ENCODE results near the gene DACH2. TPM values are rescaled to one million over a fixed set of nuclear protein-coding genes. Genes with fewer than 3 reads are reported as not detected.
"Not testable (repeated sequence)": the region's sequence is repeated elsewhere in the genome, so short reads cannot be mapped to it uniquely, and the experiment has no call there.

Gene DACH2
- total RNA-seq, 2 donors from 2014 or later: not detected

- no peaks in the 10 kb centered on the region for H3K4me1 ChIP-seq
- H3K9me3 ChIP-seq: no peaks in the 10 kb centered on the region
- no peak overlapping the region for H3K4me3 ChIP-seq
- H3K36me3 ChIP-seq: no peaks in the 10 kb centered on the region
- DNase-seq (ENCODE audit: low spot score): no peak
- no peaks in the 10 kb centered on the region for H3K27me3 ChIP-seq
- H3K27ac ChIP-seq: no peak overlapping the region
- no peak for TF ChIP-seq CTCF (IDR thresholded peaks at IDR 0.05)
These were observed 23.1 kb downstream of the DACH2 start for GRCh38 chrX:86171366-86171765.

DNA sequence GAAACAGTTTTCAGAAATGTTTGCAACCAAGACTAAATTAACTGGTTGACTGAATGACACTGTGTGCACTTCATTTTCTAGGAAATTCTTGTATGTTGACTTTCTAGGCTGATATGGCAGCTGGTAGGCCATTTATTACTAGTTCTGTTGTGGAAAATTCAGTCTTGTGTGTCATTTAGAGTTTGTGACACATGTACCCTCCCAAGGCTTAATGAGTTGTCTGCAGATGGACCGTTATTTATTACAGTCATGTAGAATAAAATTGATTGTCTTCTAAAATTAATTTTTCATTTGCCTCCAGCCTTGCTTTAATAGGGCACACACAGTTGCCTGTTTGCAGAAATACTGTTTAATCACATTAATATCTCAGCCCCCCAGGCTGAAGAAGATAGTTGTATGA, 30.7 kb downstream of the DACH2 start:
- Histone ChIP-seq H3K9me3 (no peaks in the 10 kb centered on the region), H3K4me1 (no peaks in the 10 kb centered on the region), H3K36me3 (no peaks in the 10 kb centered on the region), H3K4me3 (no peak overlapping the region), H3K27ac (no peak overlapping the region), H3K27me3 (no peaks in the 10 kb centered on the region)
- no peak for TF ChIP-seq CTCF (IDR thresholded peaks at IDR 0.05)
- DNase-seq (ENCODE audit: low spot score): no peak

DNA sequence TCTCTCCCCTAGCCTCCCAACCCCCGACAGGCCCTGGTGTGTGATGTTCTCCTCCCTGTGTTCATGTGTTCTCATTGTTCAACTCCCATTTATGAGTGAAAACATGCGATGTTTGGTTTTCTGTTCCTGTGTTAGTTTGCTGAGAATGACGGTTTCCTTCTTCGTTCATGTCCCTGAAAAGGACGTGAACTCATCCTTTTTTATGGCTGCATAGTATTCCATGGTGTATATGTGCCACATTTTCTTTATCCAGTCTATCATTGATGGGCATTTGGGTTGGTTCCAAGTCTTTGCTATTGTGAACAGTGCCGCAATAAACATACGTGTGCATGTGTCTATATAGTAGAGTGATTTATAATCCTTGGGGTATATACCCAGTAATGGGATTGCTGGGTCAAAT, 33.1 kb downstream of the DACH2 start:
- not testable (repeated sequence) for H3K4me1 ChIP-seq; H3K36me3 ChIP-seq; H3K27ac ChIP-seq; H3K9me3 ChIP-seq; H3K27me3 ChIP-seq; DNase-seq (ENCODE audit: low spot score); H3K4me3 ChIP-seq

GRCh38 chrX:86192827-86193226, 44.6 kb downstream of the DACH2 start:
- no peaks in the 10 kb centered on the region for H3K27me3 ChIP-seq
- no peak overlapping the region for H3K4me3 ChIP-seq
- H3K9me3 ChIP-seq: peaks cover 0 to 6% of the 10 kb centered on the region in 2 donors
- H3K36me3 ChIP-seq: no peaks in the 10 kb centered on the region
- no peaks in the 10 kb centered on the region for H3K4me1 ChIP-seq
- TF ChIP-seq CTCF (IDR thresholded peaks at IDR 0.05): no peak
- no peak overlapping the region for H3K27ac ChIP-seq
- no peak for DNase-seq (ENCODE audit: low spot score)

DNA sequence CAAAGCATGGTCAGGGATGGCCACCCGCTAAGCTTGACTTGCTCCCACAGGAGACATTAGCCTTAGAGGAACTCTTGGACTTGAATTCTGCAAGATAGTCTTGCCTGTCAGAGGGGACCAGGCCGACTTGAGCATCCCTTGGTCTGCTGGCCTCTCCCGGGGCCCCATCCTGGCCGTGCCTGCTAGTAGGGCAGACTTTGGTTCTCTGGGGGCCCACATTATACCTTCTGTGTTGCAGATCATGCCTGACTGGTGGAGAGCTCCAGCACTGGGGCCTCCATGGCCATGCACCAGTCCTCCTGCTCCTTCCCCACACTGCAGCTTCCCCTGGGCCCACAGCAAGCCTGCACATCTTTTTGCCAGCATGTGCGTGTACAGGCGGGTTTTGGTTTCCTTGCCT, 46.5 kb downstream of the DACH2 start:
- Histone ChIP-seq H3K27ac (no peak overlapping the region), H3K4me1 (no peaks in the 10 kb centered on the region), H3K4me3 (no peak overlapping the region), H3K9me3 (peaks cover 0 to 6% of the 10 kb centered on the region in 2 donors), H3K36me3 (no peaks in the 10 kb centered on the region), H3K27me3 (no peaks in the 10 kb centered on the region)
- no peak for TF ChIP-seq CTCF (IDR thresholded peaks at IDR 0.05)
- no peak for DNase-seq (ENCODE audit: low spot score)

GRCh38 chrX:86195343-86195742, 47.1 kb downstream of the DACH2 start:
- no peak overlapping the region for H3K4me3 ChIP-seq
- H3K36me3 ChIP-seq: no peaks in the 10 kb centered on the region
- no peak overlapping the region for H3K27ac ChIP-seq
- H3K4me1 ChIP-seq: no peaks in the 10 kb centered on the region
- DNase-seq (ENCODE audit: low spot score): no peak
- no peaks in the 10 kb centered on the region for H3K27me3 ChIP-seq
- H3K9me3 ChIP-seq: peaks cover 0 to 6% of the 10 kb centered on the region in 2 donors
- no peak for TF ChIP-seq CTCF (IDR thresholded peaks at IDR 0.05)
